Colonic mucosa (tissue), 4 donors: Measurements from ENCODE around the gene NTN3. TPM values are rescaled to one million over a fixed set of nuclear protein-coding genes. Genes with fewer than 3 reads are reported as not detected.

Experiments used
- DNase-seq: peaks from one replicate; pipeline ENCODE4 v3.0.0-alpha.2; 2020
- H3K27ac ChIP-seq: fragments of 200-600 bp; one replicate; pipeline ENCODE4 v1.8.0; 2021
- H3K27me3 ChIP-seq: fragments of 200-600 bp; one replicate; pipeline ENCODE4 v1.8.0; 2021
- H3K36me3 ChIP-seq: fragments of 200-600 bp; one replicate; pipeline ENCODE4 v1.8.0; 2021
- H3K4me1 ChIP-seq: fragments of 200-600 bp; one replicate; pipeline ENCODE4 v1.8.0; 2021; ENCODE audit warnings: mild to moderate bottlenecking
- H3K4me3 ChIP-seq: fragments of 200-600 bp; one replicate; pipeline ENCODE4 v1.8.0; 2021
- H3K9ac ChIP-seq, 2 donors: one replicate each; pipeline ENCODE4 v1.7.0; 2013; ENCODE audit warnings: control low read depth in 2 of 2, low read depth in 2 of 2, low read length in 2 of 2
- H3K9me3 ChIP-seq: fragments of 200-600 bp; one replicate; pipeline ENCODE4 v1.8.0; 2021
- intact Hi-C: fragments of 100-400 bp; cut with DNase I; formaldehyde crosslinking; loops from one replicate; pipeline ENCODE4 v1.14.1; 2022
- microRNA-seq: library from miRNA; unstranded; fragments of <30 nt; microRNA quantifications from one replicate; pipeline ENCODE4, GENCODE V29; 2019
- total RNA-seq, 2 donors: library from RNA; stranded (reverse); fragmentation: NEBNext Ultra II Directional in 1 of 2; extraction: Animal tissue kit (Norgen Biotek cat#: 25700) in 1 of 2; gene quantifications; one replicate each; pipeline ENCODE4 v1.2.1, GENCODE V29; 2021
- TF ChIP-seq, protein P1 (sequence below): fragments of 200-600 bp; IDR thresholded peaks from one replicate; pipeline ENCODE4 v1.8.0; 2022; ENCODE audit warnings: antibody characterized with exemption, mild to moderate bottlenecking
- donor health status: healthy.
- donor health status: DM: no; HTN: no; CAD: no.
- donor health status: DM: no; HTN: no; CAD: no.

NTN3 gene
- total RNA-seq, 2 donors from 2014 or later = not detected

- TF ChIP-seq, protein P1, sequence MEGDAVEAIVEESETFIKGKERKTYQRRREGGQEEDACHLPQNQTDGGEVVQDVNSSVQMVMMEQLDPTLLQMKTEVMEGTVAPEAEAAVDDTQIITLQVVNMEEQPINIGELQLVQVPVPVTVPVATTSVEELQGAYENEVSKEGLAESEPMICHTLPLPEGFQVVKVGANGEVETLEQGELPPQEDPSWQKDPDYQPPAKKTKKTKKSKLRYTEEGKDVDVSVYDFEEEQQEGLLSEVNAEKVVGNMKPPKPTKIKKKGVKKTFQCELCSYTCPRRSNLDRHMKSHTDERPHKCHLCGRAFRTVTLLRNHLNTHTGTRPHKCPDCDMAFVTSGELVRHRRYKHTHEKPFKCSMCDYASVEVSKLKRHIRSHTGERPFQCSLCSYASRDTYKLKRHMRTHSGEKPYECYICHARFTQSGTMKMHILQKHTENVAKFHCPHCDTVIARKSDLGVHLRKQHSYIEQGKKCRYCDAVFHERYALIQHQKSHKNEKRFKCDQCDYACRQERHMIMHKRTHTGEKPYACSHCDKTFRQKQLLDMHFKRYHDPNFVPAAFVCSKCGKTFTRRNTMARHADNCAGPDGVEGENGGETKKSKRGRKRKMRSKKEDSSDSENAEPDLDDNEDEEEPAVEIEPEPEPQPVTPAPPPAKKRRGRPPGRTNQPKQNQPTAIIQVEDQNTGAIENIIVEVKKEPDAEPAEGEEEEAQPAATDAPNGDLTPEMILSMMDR = no peak
- H3K27me3 ChIP-seq = no peaks in the 10 kb centered on the region
- H3K9me3 ChIP-seq = no peaks in the 10 kb centered on the region
- intact Hi-C loops = loop anchor here (10.0 kb wide), 1 partner anchor 314 kb away; the partner anchor contains the start of gene MLST8
- H3K27ac ChIP-seq = peak overlapping the region; percentile 79
- H3K4me1 ChIP-seq = peaks cover 33% of the 10 kb centered on the region
- H3K36me3 ChIP-seq = no peaks in the 10 kb centered on the region
- no peak for DNase-seq
- H3K9ac ChIP-seq = peak overlapping the region; percentile 26 to 48
- H3K4me3 ChIP-seq = peak overlapping the region; percentile 24
Measured at GRCh38 chr16:2518823-2519710, 48.0 kb downstream of the NTN3 start.

- TF ChIP-seq, protein P1 = no peak
- no peak for DNase-seq
- H3K4me1 ChIP-seq = peaks cover 37% of the 10 kb centered on the region
- intact Hi-C loops = loop anchor here (10.0 kb wide), 1 partner anchor 315 kb away; the partner anchor contains the start of gene MLST8
- H3K9me3 ChIP-seq = no peaks in the 10 kb centered on the region
- peak overlapping the region; percentile 79 for H3K27ac ChIP-seq
- H3K27me3 ChIP-seq = no peaks in the 10 kb centered on the region
- peak overlapping the region; percentile 24 for H3K4me3 ChIP-seq
- no peaks in the 10 kb centered on the region for H3K36me3 ChIP-seq
- peak overlapping the region in 1 of 2 donors; percentile 48 for H3K9ac ChIP-seq
Measured at GRCh38 chr16:2519711-2520080, 48.6 kb downstream of the NTN3 start.

DNA sequence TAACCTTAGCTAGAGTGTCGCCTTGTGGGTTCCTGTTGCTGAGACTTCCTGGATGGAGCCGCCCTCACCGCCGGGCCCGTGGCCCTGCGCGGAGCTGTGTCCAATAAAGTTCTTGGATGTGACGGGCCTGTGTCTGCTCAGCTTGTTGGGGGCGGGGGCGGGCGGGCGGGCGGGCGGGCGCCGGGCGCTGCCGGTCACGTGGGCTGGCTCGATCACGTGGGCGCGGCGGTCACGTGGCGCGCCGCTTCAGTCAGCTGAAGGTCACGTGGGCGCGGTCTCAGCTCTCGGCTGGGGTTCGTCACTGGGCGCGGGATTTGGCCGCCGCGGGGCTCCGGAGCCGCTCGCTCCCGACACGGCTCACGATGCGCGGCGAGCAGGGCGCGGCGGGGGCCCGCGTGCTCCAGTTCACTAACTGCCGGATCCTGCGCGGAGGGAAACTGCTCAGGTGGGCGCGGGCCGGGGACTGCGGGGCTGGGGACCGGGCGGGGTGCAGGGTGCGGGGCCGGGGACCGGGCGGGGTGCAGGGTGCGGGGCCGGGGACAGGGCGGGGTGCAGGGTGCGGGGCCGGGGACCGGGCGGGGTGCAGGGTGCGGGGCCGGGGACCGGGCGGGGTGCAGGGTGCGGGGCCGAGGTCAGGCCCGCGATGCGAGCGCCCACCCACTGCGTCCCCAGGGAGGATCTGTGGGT is 49.1 kb downstream of the NTN3 start, which contains the start of gene AMDHD2:
Gene AMDHD2 (plus strand): TSS at position 275 of the 687 bp plus-strand sequence. CDS start 88 bp downstream, at position 363.
- DNase-seq = peak; percentile 89
- TF ChIP-seq, protein P1 = no peak
- H3K27ac ChIP-seq = peak within 1 kb of the TSS; percentile 79
- H3K9ac ChIP-seq = peak within 1 kb of the TSS; percentile 65 to 76
- H3K4me1 ChIP-seq = peaks cover 37% of the 10 kb centered on the region
- no peaks in the 10 kb centered on the region for H3K27me3 ChIP-seq
- H3K9me3 ChIP-seq = no peaks in the 10 kb centered on the region
- peak within 1 kb of the TSS; percentile 60 for H3K4me3 ChIP-seq
- intact Hi-C loops = no loop called here
- H3K36me3 ChIP-seq = no peaks in the 10 kb centered on the region

GRCh38 chr16:2520784-2521531 is 49.9 kb downstream of the NTN3 start:
- H3K36me3 ChIP-seq = no peaks in the 10 kb centered on the region
- H3K4me1 ChIP-seq = peaks cover 37% of the 10 kb centered on the region
- no peaks in the 10 kb centered on the region for H3K9me3 ChIP-seq
- H3K27ac ChIP-seq = peak overlapping the region; percentile 18
- H3K9ac ChIP-seq = peak overlapping the region; percentile 65 to 76
- intact Hi-C loops = no loop called here
- H3K4me3 ChIP-seq = peak overlapping the region; percentile 60
- TF ChIP-seq, protein P1 = no peak
- no peak for DNase-seq
- no peaks in the 10 kb centered on the region for H3K27me3 ChIP-seq

Small RNAs within 50 kb of the gene (microRNA-seq; reads per million reads assigned to microRNA genes)
- gene MIR6767 (not detected), gene MIR6768 (not detected)

Other genes with a start within 250 kb of the NTN3 start
- 10 to 100 TPM; 19.9 to 37.4 TPM for gene E4F1, start 247.7 kb upstream of the NTN3 start, total RNA-seq
- 1 to 10 TPM in 1 of 2 donors, under 1 TPM in 1; 0.85 to 2.4 TPM for gene DNASE1L2, start 234.9 kb upstream of the NTN3 start, total RNA-seq
- 100 to 1,000 TPM; 109 to 134 TPM for gene ECI1, start 219.7 kb upstream of the NTN3 start, total RNA-seq
- gene RNPS1, start 203.2 kb upstream of the NTN3 start, total RNA-seq = 100 to 1,000 TPM; 108 to 154 TPM
- 1 to 10 TPM; 1.3 to 4.6 TPM for gene ABCA3, start 130.6 kb upstream of the NTN3 start, total RNA-seq
- 10 to 100 TPM in 1 of 2 donors, 1 to 10 TPM in 1; 8.6 to 38.2 TPM for gene CCNF, start 41.9 kb upstream of the NTN3 start, total RNA-seq
- gene TEDC2, start 11.2 kb upstream of the NTN3 start, total RNA-seq = 10 to 100 TPM in 1 of 2 donors, 1 to 10 TPM in 1; 2.4 to 24.0 TPM
- 10 to 100 TPM in 1 of 2 donors, 1 to 10 TPM in 1; 8.4 to 15.8 TPM for gene TBC1D24, start 3.8 kb downstream of the NTN3 start, total RNA-seq
- gene ATP6V0C, start 42.7 kb downstream of the NTN3 start, total RNA-seq = 100 to 1,000 TPM; 240 to 336 TPM
- 10 to 100 TPM; 19.4 to 31.6 TPM for gene AMDHD2, start 49.1 kb downstream of the NTN3 start, total RNA-seq
- under 1 TPM; 0.53 to 0.54 TPM for gene CEMP1, start 60.1 kb downstream of the NTN3 start, total RNA-seq
- 10 to 100 TPM; 60.4 to 71.5 TPM for gene PDPK1, start 66.7 kb downstream of the NTN3 start, total RNA-seq
- 10 to 100 TPM; 45.2 to 88.3 TPM for gene KCTD5, start 211.2 kb downstream of the NTN3 start, total RNA-seq
- gene PRSS27, start 248.9 kb downstream of the NTN3 start, total RNA-seq = under 1 TPM; 0.15 to 0.56 TPM